Measurements from ENCODE around the gene ACOT7.

Gene ACOT7

GRCh38 chr1:6271554-6271953, 122.0 kb downstream of the ACOT7 start:
- Histone ChIP-seq H3K27me3 (ENCODE audit: control insufficient read depth in 2 of 2, insufficient read depth in 2 of 2, low read length in 2 of 2) (no peaks in the 10 kb centered on the region), H3K36me3 (ENCODE audit: control insufficient read depth in 2 of 2, insufficient read depth in 2 of 2, low read length in 2 of 2) (peaks cover 0 to 2% of the 10 kb centered on the region in 2 donors), H3K4me1 (ENCODE audit: control insufficient read depth in 2 of 2, insufficient read depth in 2 of 2, low read length in 2 of 2) (peaks cover 29 to 46% of the 10 kb centered on the region in 2 donors), H3K9me3 (ENCODE audit: control insufficient read depth in 2 of 2, low read length in 2 of 2) (no peaks in the 10 kb centered on the region), H3K27ac (ENCODE audit: low read depth in 2 of 2, low read length in 2 of 2) (peak overlapping the region; percentile 74 to 80), H3K9ac (ENCODE audit: low read depth in 1 of 2, low read length in 2 of 2) (peak overlapping the region in 1 of 2 donors; percentile 61), H3K4me3 (ENCODE audit: low read length in 2 of 2) (peak overlapping the region in 1 of 2 donors; percentile 20)

- no peaks in the 10 kb centered on the region for H3K27me3 ChIP-seq (ENCODE audit: control insufficient read depth in 2 of 2, insufficient read depth in 2 of 2, low read length in 2 of 2)
- peak overlapping the region in 1 of 2 donors; percentile 20 for H3K4me3 ChIP-seq (ENCODE audit: low read length in 2 of 2)
- H3K36me3 ChIP-seq (ENCODE audit: control insufficient read depth in 2 of 2, insufficient read depth in 2 of 2, low read length in 2 of 2): peaks cover 0 to 4% of the 10 kb centered on the region in 2 donors
- peaks cover 27 to 40% of the 10 kb centered on the region in 2 donors for H3K4me1 ChIP-seq (ENCODE audit: control insufficient read depth in 2 of 2, insufficient read depth in 2 of 2, low read length in 2 of 2)
- H3K9me3 ChIP-seq (ENCODE audit: control insufficient read depth in 2 of 2, low read length in 2 of 2): no peaks in the 10 kb centered on the region
- H3K9ac ChIP-seq (ENCODE audit: low read depth in 1 of 2, low read length in 2 of 2): peak overlapping the region; percentile 24 to 61
- peak overlapping the region; percentile 74 to 80 for H3K27ac ChIP-seq (ENCODE audit: low read depth in 2 of 2, low read length in 2 of 2)
These were observed 122.6 kb downstream of the ACOT7 start for GRCh38 chr1:6271006-6271405.

GRCh38 chr1:6270401-6270800, 123.2 kb downstream of the ACOT7 start:
- Histone ChIP-seq H3K4me3 (ENCODE audit: low read length in 2 of 2) (no peak overlapping the region), H3K36me3 (ENCODE audit: control insufficient read depth in 2 of 2, insufficient read depth in 2 of 2, low read length in 2 of 2) (peaks cover 0 to 4% of the 10 kb centered on the region in 2 donors), H3K27me3 (ENCODE audit: control insufficient read depth in 2 of 2, insufficient read depth in 2 of 2, low read length in 2 of 2) (no peaks in the 10 kb centered on the region), H3K9me3 (ENCODE audit: control insufficient read depth in 2 of 2, low read length in 2 of 2) (no peaks in the 10 kb centered on the region), H3K4me1 (ENCODE audit: control insufficient read depth in 2 of 2, insufficient read depth in 2 of 2, low read length in 2 of 2) (peaks cover 27 to 38% of the 10 kb centered on the region in 2 donors), H3K9ac (ENCODE audit: low read depth in 1 of 2, low read length in 2 of 2) (peak overlapping the region in 1 of 2 donors; percentile 61), H3K27ac (ENCODE audit: low read depth in 2 of 2, low read length in 2 of 2) (peak overlapping the region; percentile 74 to 80)

- peak overlapping the region; percentile 8 to 61 for H3K9ac ChIP-seq (ENCODE audit: low read depth in 1 of 2, low read length in 2 of 2)
- no peak overlapping the region for H3K4me3 ChIP-seq (ENCODE audit: low read length in 2 of 2)
- H3K27me3 ChIP-seq (ENCODE audit: control insufficient read depth in 2 of 2, insufficient read depth in 2 of 2, low read length in 2 of 2): no peaks in the 10 kb centered on the region
- H3K27ac ChIP-seq (ENCODE audit: low read depth in 2 of 2, low read length in 2 of 2): peak overlapping the region; percentile 74 to 80
- H3K4me1 ChIP-seq (ENCODE audit: control insufficient read depth in 2 of 2, insufficient read depth in 2 of 2, low read length in 2 of 2): peaks cover 27 to 38% of the 10 kb centered on the region in 2 donors
- H3K36me3 ChIP-seq (ENCODE audit: control insufficient read depth in 2 of 2, insufficient read depth in 2 of 2, low read length in 2 of 2): peaks cover 0 to 4% of the 10 kb centered on the region in 2 donors
- no peaks in the 10 kb centered on the region for H3K9me3 ChIP-seq (ENCODE audit: control insufficient read depth in 2 of 2, low read length in 2 of 2)
These were observed 123.7 kb downstream of the ACOT7 start for GRCh38 chr1:6269720-6270400.

GRCh38 chr1:6269296-6269695, 124.3 kb downstream of the ACOT7 start:
- Histone ChIP-seq H3K4me1 (ENCODE audit: control insufficient read depth in 2 of 2, insufficient read depth in 2 of 2, low read length in 2 of 2) (peaks cover 27 to 38% of the 10 kb centered on the region in 2 donors), H3K4me3 (ENCODE audit: low read length in 2 of 2) (no peak overlapping the region), H3K27ac (ENCODE audit: low read depth in 2 of 2, low read length in 2 of 2) (peak overlapping the region; percentile 74 to 80), H3K9me3 (ENCODE audit: control insufficient read depth in 2 of 2, low read length in 2 of 2) (no peaks in the 10 kb centered on the region), H3K36me3 (ENCODE audit: control insufficient read depth in 2 of 2, insufficient read depth in 2 of 2, low read length in 2 of 2) (peaks cover 0 to 7% of the 10 kb centered on the region in 2 donors), H3K9ac (ENCODE audit: low read depth in 1 of 2, low read length in 2 of 2) (peak overlapping the region in 1 of 2 donors; percentile 23), H3K27me3 (ENCODE audit: control insufficient read depth in 2 of 2, insufficient read depth in 2 of 2, low read length in 2 of 2) (no peaks in the 10 kb centered on the region)

- peak overlapping the region in 1 of 2 donors; percentile 74 for H3K27ac ChIP-seq (ENCODE audit: low read depth in 2 of 2, low read length in 2 of 2)
- H3K9me3 ChIP-seq (ENCODE audit: control insufficient read depth in 2 of 2, low read length in 2 of 2): no peaks in the 10 kb centered on the region
- no peaks in the 10 kb centered on the region for H3K27me3 ChIP-seq (ENCODE audit: control insufficient read depth in 2 of 2, insufficient read depth in 2 of 2, low read length in 2 of 2)
- H3K36me3 ChIP-seq (ENCODE audit: control insufficient read depth in 2 of 2, insufficient read depth in 2 of 2, low read length in 2 of 2): peaks cover 0 to 8% of the 10 kb centered on the region in 2 donors
- peaks cover 27 to 38% of the 10 kb centered on the region in 2 donors for H3K4me1 ChIP-seq (ENCODE audit: control insufficient read depth in 2 of 2, insufficient read depth in 2 of 2, low read length in 2 of 2)
- H3K9ac ChIP-seq (ENCODE audit: low read depth in 1 of 2, low read length in 2 of 2): no peak overlapping the region
- H3K4me3 ChIP-seq (ENCODE audit: low read length in 2 of 2): no peak overlapping the region
These were observed 125.2 kb downstream of the ACOT7 start for GRCh38 chr1:6268415-6268814.

- H3K36me3 ChIP-seq (ENCODE audit: control insufficient read depth in 2 of 2, insufficient read depth in 2 of 2, low read length in 2 of 2): peaks cover 0 to 10% of the 10 kb centered on the region in 2 donors
- peaks cover 27 to 38% of the 10 kb centered on the region in 2 donors for H3K4me1 ChIP-seq (ENCODE audit: control insufficient read depth in 2 of 2, insufficient read depth in 2 of 2, low read length in 2 of 2)
- H3K9ac ChIP-seq (ENCODE audit: low read depth in 1 of 2, low read length in 2 of 2): no peak overlapping the region
- no peaks in the 10 kb centered on the region for H3K9me3 ChIP-seq (ENCODE audit: control insufficient read depth in 2 of 2, low read length in 2 of 2)
- H3K4me3 ChIP-seq (ENCODE audit: low read length in 2 of 2): no peak overlapping the region
- H3K27me3 ChIP-seq (ENCODE audit: control insufficient read depth in 2 of 2, insufficient read depth in 2 of 2, low read length in 2 of 2): no peaks in the 10 kb centered on the region
- no peak overlapping the region for H3K27ac ChIP-seq (ENCODE audit: low read depth in 2 of 2, low read length in 2 of 2)
These were observed 125.8 kb downstream of the ACOT7 start for GRCh38 chr1:6267686-6268322.

GRCh38 chr1:6266641-6267040, 126.9 kb downstream of the ACOT7 start:
- Histone ChIP-seq H3K9me3 (ENCODE audit: control insufficient read depth in 2 of 2, low read length in 2 of 2) (no peaks in the 10 kb centered on the region), H3K36me3 (ENCODE audit: control insufficient read depth in 2 of 2, insufficient read depth in 2 of 2, low read length in 2 of 2) (peaks cover 0 to 10% of the 10 kb centered on the region in 2 donors), H3K9ac (ENCODE audit: low read depth in 1 of 2, low read length in 2 of 2) (no peak overlapping the region), H3K27ac (ENCODE audit: low read depth in 2 of 2, low read length in 2 of 2) (no peak overlapping the region), H3K27me3 (ENCODE audit: control insufficient read depth in 2 of 2, insufficient read depth in 2 of 2, low read length in 2 of 2) (peaks cover 0 to 4% of the 10 kb centered on the region in 2 donors), H3K4me3 (ENCODE audit: low read length in 2 of 2) (no peak overlapping the region), H3K4me1 (ENCODE audit: control insufficient read depth in 2 of 2, insufficient read depth in 2 of 2, low read length in 2 of 2) (peaks cover 23 to 33% of the 10 kb centered on the region in 2 donors)

- Histone ChIP-seq H3K4me3 (ENCODE audit: low read length in 2 of 2) (no peak overlapping the region), H3K36me3 (ENCODE audit: control insufficient read depth in 2 of 2, insufficient read depth in 2 of 2, low read length in 2 of 2) (peaks cover 0 to 10% of the 10 kb centered on the region in 2 donors), H3K4me1 (ENCODE audit: control insufficient read depth in 2 of 2, insufficient read depth in 2 of 2, low read length in 2 of 2) (peaks cover 10 to 21% of the 10 kb centered on the region in 2 donors), H3K9ac (ENCODE audit: low read depth in 1 of 2, low read length in 2 of 2) (no peak overlapping the region), H3K9me3 (ENCODE audit: control insufficient read depth in 2 of 2, low read length in 2 of 2) (no peaks in the 10 kb centered on the region), H3K27me3 (ENCODE audit: control insufficient read depth in 2 of 2, insufficient read depth in 2 of 2, low read length in 2 of 2) (peaks cover 0 to 4% of the 10 kb centered on the region in 2 donors), H3K27ac (ENCODE audit: low read depth in 2 of 2, low read length in 2 of 2) (no peak overlapping the region)
These were observed 128.4 kb downstream of the ACOT7 start for GRCh38 chr1:6265151-6265550.

GRCh38 chr1:6263716-6264115, 129.9 kb downstream of the ACOT7 start:
- no peak overlapping the region for H3K4me3 ChIP-seq (ENCODE audit: low read length in 2 of 2)
- no peak overlapping the region for H3K27ac ChIP-seq (ENCODE audit: low read depth in 2 of 2, low read length in 2 of 2)
- H3K9me3 ChIP-seq (ENCODE audit: control insufficient read depth in 2 of 2, low read length in 2 of 2): no peaks in the 10 kb centered on the region
- H3K36me3 ChIP-seq (ENCODE audit: control insufficient read depth in 2 of 2, insufficient read depth in 2 of 2, low read length in 2 of 2): peaks cover 0 to 10% of the 10 kb centered on the region in 2 donors
- H3K4me1 ChIP-seq (ENCODE audit: control insufficient read depth in 2 of 2, insufficient read depth in 2 of 2, low read length in 2 of 2): peaks cover 3 to 16% of the 10 kb centered on the region in 2 donors
- H3K27me3 ChIP-seq (ENCODE audit: control insufficient read depth in 2 of 2, insufficient read depth in 2 of 2, low read length in 2 of 2): peaks cover 0 to 4% of the 10 kb centered on the region in 2 donors
- no peak overlapping the region for H3K9ac ChIP-seq (ENCODE audit: low read depth in 1 of 2, low read length in 2 of 2)

Data from mucosa of rectum (tissue), 2 donors.